H1 (cell line): ENCODE results near the gene POLR2L. TPM values are rescaled to one million over a fixed set of nuclear protein-coding genes. Genes with fewer than 3 reads are reported as not detected.

Experiments
- FOSL1 ChIP-seq: IDR thresholded peaks from 2 replicates; pipeline ENCODE4 v1.6.1; 2011; ENCODE audit warnings: mild to moderate bottlenecking, low read depth, low read length, moderate library complexity; ENCODE audit not compliant: insufficient read depth
- NANOG ChIP-seq: IDR thresholded peaks from 2 replicates; pipeline ENCODE4 v1.6.1; 2011; ENCODE audit warnings: low read length, low read depth, mild to moderate bottlenecking, inconsistent platforms; ENCODE audit not compliant: insufficient read depth, poor library complexity, severe bottlenecking
- POLR2A ChIP-seq, 2 experiments: IDR thresholded peaks; 1 replicate in 1 of 2; 2 replicates in 1 of 2; pipeline ENCODE4 v1.6.1; 2011; ENCODE audit warnings: low read depth in 2 of 2, low read length in 2 of 2, mild to moderate bottlenecking in 2 of 2; ENCODE audit errors: control extremely low read depth in 1 of 2
- RXRA ChIP-seq: IDR thresholded peaks from 2 replicates; pipeline ENCODE4 v1.6.1; 2011; ENCODE audit warnings: low read depth, mild to moderate bottlenecking, low read length, moderate library complexity; ENCODE audit not compliant: insufficient read depth
- YY1 ChIP-seq: IDR thresholded peaks from 2 replicates; pipeline ENCODE4 v1.6.1; 2011; ENCODE audit warnings: low read depth, mild to moderate bottlenecking, low read length
- polyA plus RNA-seq, 7 experiments: library from polyadenylated mRNA; depleted of rRNA in 3 of 7; stranded (reverse) in 5 of 7; unstranded in 2 of 7; fragments of >200 nt in 5 of 7; fragments of 200-250 nt in 2 of 7; gene quantifications; 1 replicate in 5 of 7; 2 replicates in 1 of 7; 4 replicates in 1 of 7; pipeline versions ENCODE4 v1.2.1 to v1.2.3, GENCODE V29; 2011 to 2013; ENCODE audit warnings: missing spikeins in 2 of 7, mixed read lengths in 2 of 7
- total RNA-seq: library from RNA; stranded (reverse); fragmentation: NEBNext Ultra II Directional; extraction: Animal tissue kit (Norgen Biotek cat#: 25700); gene quantifications from 2 replicates; pipeline ENCODE4 v1.2.1, GENCODE V29; 2021
- TF ChIP-seq, protein P1 (sequence below): fragments of 300-600 bp; sonication (generic); IDR thresholded peaks from 2 replicates; pipeline ENCODE4 v1.7.1; 2012; ENCODE audit warnings: low read length, moderate library complexity, mild to moderate bottlenecking, inconsistent platforms; ENCODE audit not compliant: insufficient replicate concordance
- TF ChIP-seq, protein P2 (sequence below): IDR thresholded peaks from 2 replicates; pipeline ENCODE4 v1.6.1; 2012; ENCODE audit warnings: inconsistent platforms

The POLR2L gene
- total and polyA plus RNA-seq, 2 of the 8 experiments (the other 6 are each of a cell fraction or from before 2014, with no cell fraction given) = 140 to 151 TPM

DNA sequence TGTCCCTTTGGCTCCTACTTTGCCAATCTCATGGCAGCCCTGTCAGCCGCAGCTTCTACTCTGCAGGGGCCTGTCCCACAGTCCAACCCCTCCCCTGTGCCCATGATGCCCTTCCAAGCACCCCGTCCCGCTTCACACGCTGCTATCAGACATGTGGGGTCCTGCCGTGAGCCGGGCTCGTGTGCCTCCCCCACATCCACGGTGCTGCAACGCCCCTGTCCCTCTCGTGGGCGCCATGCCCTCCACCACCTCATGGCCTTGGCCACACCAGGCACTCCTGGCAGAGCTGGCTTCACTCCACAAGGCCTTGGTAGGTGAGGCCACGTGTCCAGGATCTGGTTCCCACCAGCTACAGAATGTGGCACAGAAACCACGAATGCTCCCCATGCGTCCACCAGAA, 45.3 kb upstream of the POLR2L start (continued):
- TF ChIP-seq, protein P1, sequence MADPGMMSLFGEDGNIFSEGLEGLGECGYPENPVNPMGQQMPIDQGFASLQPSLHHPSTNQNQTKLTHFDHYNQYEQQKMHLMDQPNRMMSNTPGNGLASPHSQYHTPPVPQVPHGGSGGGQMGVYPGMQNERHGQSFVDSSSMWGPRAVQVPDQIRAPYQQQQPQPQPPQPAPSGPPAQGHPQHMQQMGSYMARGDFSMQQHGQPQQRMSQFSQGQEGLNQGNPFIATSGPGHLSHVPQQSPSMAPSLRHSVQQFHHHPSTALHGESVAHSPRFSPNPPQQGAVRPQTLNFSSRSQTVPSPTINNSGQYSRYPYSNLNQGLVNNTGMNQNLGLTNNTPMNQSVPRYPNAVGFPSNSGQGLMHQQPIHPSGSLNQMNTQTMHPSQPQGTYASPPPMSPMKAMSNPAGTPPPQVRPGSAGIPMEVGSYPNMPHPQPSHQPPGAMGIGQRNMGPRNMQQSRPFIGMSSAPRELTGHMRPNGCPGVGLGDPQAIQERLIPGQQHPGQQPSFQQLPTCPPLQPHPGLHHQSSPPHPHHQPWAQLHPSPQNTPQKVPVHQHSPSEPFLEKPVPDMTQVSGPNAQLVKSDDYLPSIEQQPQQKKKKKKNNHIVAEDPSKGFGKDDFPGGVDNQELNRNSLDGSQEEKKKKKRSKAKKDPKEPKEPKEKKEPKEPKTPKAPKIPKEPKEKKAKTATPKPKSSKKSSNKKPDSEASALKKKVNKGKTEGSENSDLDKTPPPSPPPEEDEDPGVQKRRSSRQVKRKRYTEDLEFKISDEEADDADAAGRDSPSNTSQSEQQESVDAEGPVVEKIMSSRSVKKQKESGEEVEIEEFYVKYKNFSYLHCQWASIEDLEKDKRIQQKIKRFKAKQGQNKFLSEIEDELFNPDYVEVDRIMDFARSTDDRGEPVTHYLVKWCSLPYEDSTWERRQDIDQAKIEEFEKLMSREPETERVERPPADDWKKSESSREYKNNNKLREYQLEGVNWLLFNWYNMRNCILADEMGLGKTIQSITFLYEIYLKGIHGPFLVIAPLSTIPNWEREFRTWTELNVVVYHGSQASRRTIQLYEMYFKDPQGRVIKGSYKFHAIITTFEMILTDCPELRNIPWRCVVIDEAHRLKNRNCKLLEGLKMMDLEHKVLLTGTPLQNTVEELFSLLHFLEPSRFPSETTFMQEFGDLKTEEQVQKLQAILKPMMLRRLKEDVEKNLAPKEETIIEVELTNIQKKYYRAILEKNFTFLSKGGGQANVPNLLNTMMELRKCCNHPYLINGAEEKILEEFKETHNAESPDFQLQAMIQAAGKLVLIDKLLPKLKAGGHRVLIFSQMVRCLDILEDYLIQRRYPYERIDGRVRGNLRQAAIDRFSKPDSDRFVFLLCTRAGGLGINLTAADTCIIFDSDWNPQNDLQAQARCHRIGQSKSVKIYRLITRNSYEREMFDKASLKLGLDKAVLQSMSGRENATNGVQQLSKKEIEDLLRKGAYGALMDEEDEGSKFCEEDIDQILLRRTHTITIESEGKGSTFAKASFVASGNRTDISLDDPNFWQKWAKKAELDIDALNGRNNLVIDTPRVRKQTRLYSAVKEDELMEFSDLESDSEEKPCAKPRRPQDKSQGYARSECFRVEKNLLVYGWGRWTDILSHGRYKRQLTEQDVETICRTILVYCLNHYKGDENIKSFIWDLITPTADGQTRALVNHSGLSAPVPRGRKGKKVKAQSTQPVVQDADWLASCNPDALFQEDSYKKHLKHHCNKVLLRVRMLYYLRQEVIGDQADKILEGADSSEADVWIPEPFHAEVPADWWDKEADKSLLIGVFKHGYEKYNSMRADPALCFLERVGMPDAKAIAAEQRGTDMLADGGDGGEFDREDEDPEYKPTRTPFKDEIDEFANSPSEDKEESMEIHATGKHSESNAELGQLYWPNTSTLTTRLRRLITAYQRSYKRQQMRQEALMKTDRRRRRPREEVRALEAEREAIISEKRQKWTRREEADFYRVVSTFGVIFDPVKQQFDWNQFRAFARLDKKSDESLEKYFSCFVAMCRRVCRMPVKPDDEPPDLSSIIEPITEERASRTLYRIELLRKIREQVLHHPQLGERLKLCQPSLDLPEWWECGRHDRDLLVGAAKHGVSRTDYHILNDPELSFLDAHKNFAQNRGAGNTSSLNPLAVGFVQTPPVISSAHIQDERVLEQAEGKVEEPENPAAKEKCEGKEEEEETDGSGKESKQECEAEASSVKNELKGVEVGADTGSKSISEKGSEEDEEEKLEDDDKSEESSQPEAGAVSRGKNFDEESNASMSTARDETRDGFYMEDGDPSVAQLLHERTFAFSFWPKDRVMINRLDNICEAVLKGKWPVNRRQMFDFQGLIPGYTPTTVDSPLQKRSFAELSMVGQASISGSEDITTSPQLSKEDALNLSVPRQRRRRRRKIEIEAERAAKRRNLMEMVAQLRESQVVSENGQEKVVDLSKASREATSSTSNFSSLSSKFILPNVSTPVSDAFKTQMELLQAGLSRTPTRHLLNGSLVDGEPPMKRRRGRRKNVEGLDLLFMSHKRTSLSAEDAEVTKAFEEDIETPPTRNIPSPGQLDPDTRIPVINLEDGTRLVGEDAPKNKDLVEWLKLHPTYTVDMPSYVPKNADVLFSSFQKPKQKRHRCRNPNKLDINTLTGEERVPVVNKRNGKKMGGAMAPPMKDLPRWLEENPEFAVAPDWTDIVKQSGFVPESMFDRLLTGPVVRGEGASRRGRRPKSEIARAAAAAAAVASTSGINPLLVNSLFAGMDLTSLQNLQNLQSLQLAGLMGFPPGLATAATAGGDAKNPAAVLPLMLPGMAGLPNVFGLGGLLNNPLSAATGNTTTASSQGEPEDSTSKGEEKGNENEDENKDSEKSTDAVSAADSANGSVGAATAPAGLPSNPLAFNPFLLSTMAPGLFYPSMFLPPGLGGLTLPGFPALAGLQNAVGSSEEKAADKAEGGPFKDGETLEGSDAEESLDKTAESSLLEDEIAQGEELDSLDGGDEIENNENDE = no peak
- TF ChIP-seq RXRA (no peak), YY1 (no peak), POLR2A (IDR thresholded peaks at IDR 0.05; ENCODE audit: control extremely low read depth in 1 of 2, low read depth in 2 of 2, low read length in 2 of 2) (no peak), NANOG (no peak), FOSL1 (no peak)
- TF ChIP-seq, protein P2, sequence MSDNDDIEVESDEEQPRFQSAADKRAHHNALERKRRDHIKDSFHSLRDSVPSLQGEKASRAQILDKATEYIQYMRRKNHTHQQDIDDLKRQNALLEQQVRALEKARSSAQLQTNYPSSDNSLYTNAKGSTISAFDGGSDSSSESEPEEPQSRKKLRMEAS = no peak
